HepG2 (cell line): ENCODE results near the gene PCYT2.
A peak's percentile ranks its signal among the peaks of the same experiment; 100 is the strongest.

Experiments
- EP300 ChIP-seq, 3 experiments: sonication (generic) in 1 of 3; formaldehyde crosslinking in 1 of 3; IDR thresholded peaks; 2 replicates each; pipeline versions ENCODE4 v1.5.1 to v1.6.1; 2011 to 2020; ENCODE audit warnings: low read depth in 2 of 3, low read length in 2 of 3, borderline replicate concordance in 1 of 3, improper control_type of control experiment in 1 of 3, mild to moderate bottlenecking in 1 of 3, missing genetic modification reagents in 1 of 3, moderate library complexity in 1 of 3
- JUND ChIP-seq: sonication (generic); formaldehyde crosslinking; IDR thresholded peaks from 2 replicates; pipeline ENCODE4 v1.8.0; 2022; ENCODE audit warnings: mild to moderate bottlenecking, missing genetic modification reagents
- KDM5B ChIP-seq: sonication (generic); formaldehyde crosslinking; IDR thresholded peaks from 2 replicates; pipeline ENCODE4 v1.4.0; 2020; ENCODE audit warnings: missing genetic modification reagents, mild to moderate bottlenecking, borderline replicate concordance
- MAZ ChIP-seq, 2 experiments: sonication (generic) in 1 of 2; formaldehyde crosslinking in 1 of 2; IDR thresholded peaks; 2 replicates each; pipeline versions ENCODE4 v1.5.0 to v1.6.1; 2012 to 2020; ENCODE audit warnings: low read depth in 2 of 2, mild to moderate bottlenecking in 2 of 2, borderline replicate concordance in 1 of 2, improper control_type of control experiment in 1 of 2, low read length in 1 of 2, missing genetic modification reagents in 1 of 2, moderate library complexity in 1 of 2
- MXI1 ChIP-seq: IDR thresholded peaks from 3 replicates; pipeline ENCODE4 v1.6.1; 2012; ENCODE audit warnings: low read depth, low read length, inconsistent platforms, borderline replicate concordance
- NCOR1 ChIP-seq: fragments of 200-600 bp; sonication (generic); IDR thresholded peaks from 2 replicates; pipeline ENCODE4 v1.7.0; 2017; ENCODE audit warnings: antibody characterized with exemption, low read length, borderline replicate concordance
- NPAS2 ChIP-seq: sonication (generic); formaldehyde crosslinking; IDR thresholded peaks from 2 replicates; pipeline ENCODE4 v1.8.0; 2022; ENCODE audit warnings: mild to moderate bottlenecking, missing genetic modification reagents, borderline replicate concordance
- SNAI1 ChIP-seq: sonication (generic); formaldehyde crosslinking; IDR thresholded peaks from 2 replicates; pipeline ENCODE4 v1.5.0; 2020; ENCODE audit warnings: mild to moderate bottlenecking, missing genetic modification reagents, borderline replicate concordance
- TF ChIP-seq, protein P1 (sequence below): sonication (generic); formaldehyde crosslinking; IDR thresholded peaks from 2 replicates; pipeline ENCODE4 v1.4.0; 2020; ENCODE audit warnings: mild to moderate bottlenecking, missing genetic modification reagents
- TF ChIP-seq, protein P2 (sequence below): sonication (generic); formaldehyde crosslinking; IDR thresholded peaks from 2 replicates; pipeline ENCODE4 v1.5.0; 2020; ENCODE audit warnings: mild to moderate bottlenecking, missing genetic modification reagents, moderate library complexity

DNA sequence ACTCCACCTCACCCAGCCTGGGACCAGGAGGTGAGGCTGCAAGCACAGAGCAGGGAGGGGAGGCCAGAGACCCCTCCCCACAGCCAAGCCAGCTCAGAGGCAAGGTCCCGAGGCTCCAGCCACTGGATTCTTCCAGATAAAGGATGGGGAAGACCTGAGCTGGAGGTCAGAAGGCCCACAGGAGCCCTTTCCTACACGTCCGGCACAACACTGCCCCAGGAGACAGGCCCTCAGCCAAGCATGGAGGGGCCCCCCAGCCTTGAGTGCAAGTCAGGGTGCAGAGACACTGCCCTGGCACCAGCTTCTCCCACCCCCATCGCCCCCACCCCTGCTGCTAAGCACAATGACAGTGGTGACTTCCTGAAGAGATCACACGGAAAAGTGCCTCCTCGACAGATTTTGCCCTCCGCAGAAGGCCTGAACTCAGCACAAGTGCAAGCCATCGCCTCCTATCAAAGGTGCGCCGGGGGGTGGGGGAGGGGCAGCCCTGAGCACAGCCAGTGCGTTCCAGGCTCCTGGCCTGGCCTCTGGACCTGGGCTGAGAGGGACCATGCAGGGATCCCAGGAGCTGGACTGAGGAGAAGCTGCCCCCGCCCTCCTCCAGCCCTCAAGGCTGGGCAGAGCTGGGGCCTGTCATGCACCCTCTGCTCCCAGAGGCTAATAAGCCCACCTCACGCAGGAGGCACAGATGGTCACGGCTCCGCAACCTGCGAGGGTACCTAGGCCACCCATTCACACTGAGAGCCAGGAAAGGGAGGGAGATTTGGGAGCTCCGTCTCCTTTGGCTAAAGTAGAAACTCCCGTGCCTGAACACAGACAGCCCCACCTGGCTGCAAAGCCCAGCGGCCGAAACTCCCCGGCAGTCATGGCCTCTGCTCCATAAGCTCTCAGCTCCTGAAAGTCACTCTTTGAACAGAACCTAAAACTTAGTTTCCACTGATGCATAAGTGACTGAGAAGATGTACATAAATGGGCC is 13.6 kb upstream of the PCYT2 start:
- TF ChIP-seq, protein P1, sequence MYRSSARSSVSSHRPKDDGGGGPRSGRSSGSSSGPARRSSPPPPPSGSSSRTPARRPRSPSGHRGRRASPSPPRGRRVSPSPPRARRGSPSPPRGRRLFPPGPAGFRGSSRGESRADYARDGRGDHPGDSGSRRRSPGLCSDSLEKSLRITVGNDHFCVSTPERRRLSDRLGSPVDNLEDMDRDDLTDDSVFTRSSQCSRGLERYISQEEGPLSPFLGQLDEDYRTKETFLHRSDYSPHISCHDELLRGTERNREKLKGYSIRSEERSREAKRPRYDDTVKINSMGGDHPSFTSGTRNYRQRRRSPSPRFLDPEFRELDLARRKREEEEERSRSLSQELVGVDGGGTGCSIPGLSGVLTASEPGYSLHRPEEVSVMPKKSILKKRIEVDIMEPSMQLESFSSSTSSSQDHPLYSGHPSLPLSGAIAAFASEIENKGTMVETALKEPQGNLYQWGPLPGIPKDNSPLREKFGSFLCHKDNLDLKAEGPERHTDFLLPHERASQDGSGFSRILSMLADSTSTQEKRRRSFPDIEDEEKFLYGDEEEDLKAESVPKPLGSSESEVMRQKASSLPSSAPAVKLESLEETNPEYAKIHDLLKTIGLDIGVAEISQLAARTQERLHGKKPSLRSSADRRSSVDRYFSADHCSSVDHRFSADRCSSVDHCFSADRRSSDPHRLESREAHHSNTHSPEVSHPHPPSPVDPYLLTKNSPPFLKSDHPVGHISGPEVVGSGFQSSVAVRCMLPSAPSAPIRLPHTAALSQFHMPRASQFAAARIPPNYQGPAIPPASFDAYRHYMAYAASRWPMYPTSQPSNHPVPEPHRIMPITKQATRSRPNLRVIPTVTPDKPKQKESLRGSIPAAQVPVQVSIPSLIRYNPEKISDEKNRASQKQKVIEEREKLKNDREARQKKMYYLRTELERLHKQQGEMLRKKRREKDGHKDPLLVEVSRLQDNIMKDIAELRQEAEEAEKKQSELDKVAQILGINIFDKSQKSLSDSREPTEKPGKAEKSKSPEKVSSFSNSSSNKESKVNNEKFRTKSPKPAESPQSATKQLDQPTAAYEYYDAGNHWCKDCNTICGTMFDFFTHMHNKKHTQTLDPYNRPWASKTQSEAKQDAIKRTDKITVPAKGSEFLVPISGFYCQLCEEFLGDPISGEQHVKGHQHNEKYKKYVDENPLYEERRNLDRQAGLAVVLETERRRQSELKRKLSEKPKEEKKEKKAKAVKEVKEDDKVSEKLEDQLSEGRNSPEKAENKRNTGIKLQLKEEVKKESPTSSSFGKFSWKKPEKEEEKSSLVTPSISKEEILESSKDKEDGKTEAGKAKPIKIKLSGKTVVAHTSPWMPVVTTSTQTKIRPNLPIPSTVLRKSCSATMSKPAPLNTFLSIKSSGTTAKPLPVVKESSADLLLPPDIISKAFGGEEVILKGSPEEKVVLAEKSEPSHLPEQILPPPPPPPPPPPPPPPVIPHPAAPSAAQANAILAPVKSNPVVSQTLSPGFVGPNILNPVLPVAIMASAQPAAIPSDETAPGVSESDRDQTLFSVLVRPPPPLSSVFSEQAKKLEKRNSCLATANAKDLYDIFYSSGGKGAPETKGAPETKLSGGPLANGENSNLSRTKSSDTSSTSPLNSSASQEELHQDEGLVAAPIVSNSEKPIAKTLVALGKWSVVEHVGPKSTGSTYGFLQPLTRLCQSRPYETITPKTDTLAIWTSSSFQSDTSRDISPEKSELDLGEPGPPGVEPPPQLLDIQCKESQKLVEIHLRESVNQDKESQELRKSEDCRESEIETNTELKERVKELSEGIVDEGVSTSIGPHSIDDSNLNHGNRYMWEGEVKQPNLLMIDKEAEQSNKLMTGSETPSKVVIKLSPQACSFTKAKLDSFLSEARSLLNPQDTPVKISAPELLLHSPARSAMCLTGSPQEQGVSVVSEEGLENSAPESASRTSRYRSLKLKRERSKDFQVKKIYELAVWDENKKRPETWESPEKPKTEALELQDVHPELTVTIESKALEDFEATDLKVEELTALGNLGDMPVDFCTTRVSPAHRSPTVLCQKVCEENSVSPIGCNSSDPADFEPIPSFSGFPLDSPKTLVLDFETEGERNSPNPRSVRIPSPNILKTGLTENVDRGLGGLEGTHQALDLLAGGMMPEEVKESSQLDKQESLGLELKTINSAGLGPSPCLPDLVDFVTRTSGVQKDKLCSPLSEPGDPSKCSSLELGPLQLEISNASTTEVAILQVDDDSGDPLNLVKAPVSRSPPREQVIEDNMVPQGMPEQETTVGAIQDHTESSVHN: no peak
- TF ChIP-seq MAZ (IDR thresholded peaks at IDR 0.05; ENCODE audit: borderline replicate concordance, low read depth, low read length): no peak
- 0 out of 2 replicates have a peak, but pooled peaks have one; percentile 27 for TF ChIP-seq MAZ (CRISPR knock-in tag; IDR thresholded peaks at IDR 0.05; ENCODE audit: low read depth)
- TF ChIP-seq KDM5B (CRISPR knock-in tag): peak; percentile 18; the same call in 1 of the 2 replicates
- no peak for TF ChIP-seq NCOR1
- no peak for TF ChIP-seq SNAI1 (CRISPR knock-in tag)
- no peak for TF ChIP-seq JUND
- no peak for TF ChIP-seq EP300 (IDR thresholded peaks at IDR 0.05; ENCODE audit: low read depth in 2 of 2, low read length in 2 of 2)
- no peak for TF ChIP-seq EP300 (CRISPR knock-in tag; IDR thresholded peaks at IDR 0.05; ENCODE audit: borderline replicate concordance)
- TF ChIP-seq, protein P2, sequence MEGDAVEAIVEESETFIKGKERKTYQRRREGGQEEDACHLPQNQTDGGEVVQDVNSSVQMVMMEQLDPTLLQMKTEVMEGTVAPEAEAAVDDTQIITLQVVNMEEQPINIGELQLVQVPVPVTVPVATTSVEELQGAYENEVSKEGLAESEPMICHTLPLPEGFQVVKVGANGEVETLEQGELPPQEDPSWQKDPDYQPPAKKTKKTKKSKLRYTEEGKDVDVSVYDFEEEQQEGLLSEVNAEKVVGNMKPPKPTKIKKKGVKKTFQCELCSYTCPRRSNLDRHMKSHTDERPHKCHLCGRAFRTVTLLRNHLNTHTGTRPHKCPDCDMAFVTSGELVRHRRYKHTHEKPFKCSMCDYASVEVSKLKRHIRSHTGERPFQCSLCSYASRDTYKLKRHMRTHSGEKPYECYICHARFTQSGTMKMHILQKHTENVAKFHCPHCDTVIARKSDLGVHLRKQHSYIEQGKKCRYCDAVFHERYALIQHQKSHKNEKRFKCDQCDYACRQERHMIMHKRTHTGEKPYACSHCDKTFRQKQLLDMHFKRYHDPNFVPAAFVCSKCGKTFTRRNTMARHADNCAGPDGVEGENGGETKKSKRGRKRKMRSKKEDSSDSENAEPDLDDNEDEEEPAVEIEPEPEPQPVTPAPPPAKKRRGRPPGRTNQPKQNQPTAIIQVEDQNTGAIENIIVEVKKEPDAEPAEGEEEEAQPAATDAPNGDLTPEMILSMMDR (CRISPR knock-in tag): peak; percentile 17; the same call in 1 of the 2 replicates
- no peak for TF ChIP-seq NPAS2
- TF ChIP-seq MXI1: peak; percentile 76; the same call in 1 of the 3 replicates
